Upper lobe of left lung (tissue), 4 donors: Measurements from ENCODE around the gene SERGEF.

ENCODE experiments used
- EP300 ChIP-seq, 4 donors: sonication (generic); formaldehyde crosslinking; IDR thresholded peaks; one replicate each; pipeline ENCODE4 v1.5.1; 2017; ENCODE audit warnings: antibody characterized with exemption in 4 of 4, control low read depth in 2 of 4
- POLR2A ChIP-seq, 4 donors: fragments of 450-650 bp; IDR thresholded peaks; one replicate each; pipeline ENCODE4 v1.5.1; 2016 to 2017; ENCODE audit warnings: antibody characterized with exemption in 4 of 4, mild to moderate bottlenecking in 2 of 4
- POLR2AphosphoS5 ChIP-seq, 2 donors: sonication (generic); formaldehyde crosslinking; IDR thresholded peaks; one replicate each; pipeline ENCODE4 v1.5.1; 2017; ENCODE audit warnings: antibody characterized with exemption in 2 of 2
- TF ChIP-seq, protein P1 (sequence below), 6 experiments: fragments of 450-650 bp in 4 of 6; fragments of 200-600 bp in 2 of 6; sonication (generic) in 2 of 6; IDR thresholded peaks; one replicate each; pipeline ENCODE4 v1.5.1; 2016 to 2019; ENCODE audit warnings: antibody characterized with exemption in 6 of 6

DNA sequence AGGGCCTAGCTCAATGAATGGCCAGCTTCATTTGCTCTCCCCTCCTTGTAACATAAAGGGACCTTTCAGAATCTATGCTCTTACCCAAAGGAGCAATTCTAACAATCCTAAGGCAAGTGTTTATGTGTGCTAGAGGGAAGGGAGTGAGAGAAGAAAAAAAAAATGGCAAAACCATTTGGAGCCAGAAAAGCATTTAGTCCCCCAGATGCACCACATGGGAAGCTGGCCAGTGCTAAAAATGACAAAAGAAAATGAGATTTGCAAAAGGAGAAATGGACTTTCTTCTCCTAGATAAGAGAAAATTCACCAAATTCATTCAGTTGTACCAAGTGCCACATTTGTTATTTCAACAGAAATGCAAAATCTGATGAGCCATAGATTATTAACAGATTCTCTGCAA lies 52.8 kb downstream of the SERGEF start:
- TF ChIP-seq POLR2AphosphoS5 (IDR thresholded peaks at IDR 0.05) (no peak), POLR2A (IDR thresholded peaks at IDR 0.05) (no peak), EP300 (IDR thresholded peaks at IDR 0.05) (no peak)
- TF ChIP-seq, protein P1, sequence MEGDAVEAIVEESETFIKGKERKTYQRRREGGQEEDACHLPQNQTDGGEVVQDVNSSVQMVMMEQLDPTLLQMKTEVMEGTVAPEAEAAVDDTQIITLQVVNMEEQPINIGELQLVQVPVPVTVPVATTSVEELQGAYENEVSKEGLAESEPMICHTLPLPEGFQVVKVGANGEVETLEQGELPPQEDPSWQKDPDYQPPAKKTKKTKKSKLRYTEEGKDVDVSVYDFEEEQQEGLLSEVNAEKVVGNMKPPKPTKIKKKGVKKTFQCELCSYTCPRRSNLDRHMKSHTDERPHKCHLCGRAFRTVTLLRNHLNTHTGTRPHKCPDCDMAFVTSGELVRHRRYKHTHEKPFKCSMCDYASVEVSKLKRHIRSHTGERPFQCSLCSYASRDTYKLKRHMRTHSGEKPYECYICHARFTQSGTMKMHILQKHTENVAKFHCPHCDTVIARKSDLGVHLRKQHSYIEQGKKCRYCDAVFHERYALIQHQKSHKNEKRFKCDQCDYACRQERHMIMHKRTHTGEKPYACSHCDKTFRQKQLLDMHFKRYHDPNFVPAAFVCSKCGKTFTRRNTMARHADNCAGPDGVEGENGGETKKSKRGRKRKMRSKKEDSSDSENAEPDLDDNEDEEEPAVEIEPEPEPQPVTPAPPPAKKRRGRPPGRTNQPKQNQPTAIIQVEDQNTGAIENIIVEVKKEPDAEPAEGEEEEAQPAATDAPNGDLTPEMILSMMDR (IDR thresholded peaks at IDR 0.05): no peak
